ENCODE data around the gene HIPK1.
A peak's percentile ranks its signal among the peaks of the same experiment; 100 is the strongest.

The HIPK1 gene

DNA sequence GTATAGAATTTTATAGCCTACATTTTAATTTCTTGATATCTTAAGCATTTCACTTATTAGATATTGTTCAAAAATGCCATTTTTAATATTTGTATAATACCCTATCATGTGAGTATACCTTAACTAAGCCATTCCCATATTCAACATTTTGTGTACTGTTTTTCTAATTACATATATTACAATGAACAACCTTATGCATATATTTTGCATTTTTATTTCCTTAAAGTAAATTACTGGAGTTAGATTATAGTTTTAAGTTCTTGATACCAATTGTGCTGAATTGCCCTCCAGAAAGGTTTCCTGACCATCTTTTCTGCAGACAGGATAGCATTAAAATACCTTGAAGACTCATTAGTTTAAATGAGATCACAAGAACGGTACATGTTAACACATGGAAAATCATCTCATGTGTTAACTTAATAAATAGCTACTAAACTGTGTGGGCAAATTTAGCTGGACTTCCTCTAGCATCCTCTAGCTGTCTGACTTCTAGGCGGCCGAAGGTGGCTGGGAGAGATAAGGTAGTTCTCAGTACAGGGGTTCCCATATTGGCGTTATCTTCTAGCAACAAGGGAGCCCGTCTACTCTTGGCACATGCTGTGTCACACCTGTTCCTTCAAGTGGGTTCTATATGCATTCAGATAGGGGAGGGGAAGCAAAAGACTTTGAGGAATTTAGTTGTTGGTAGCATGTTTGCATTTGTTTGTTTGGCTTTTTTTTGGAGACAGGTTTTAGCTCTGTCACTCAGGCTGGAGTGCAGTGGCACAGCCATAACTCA, 15.0 kb upstream of the HIPK1 start:
- DNase-seq (ENCODE audit: low read depth in 2 of 2), result no peak

DNA sequence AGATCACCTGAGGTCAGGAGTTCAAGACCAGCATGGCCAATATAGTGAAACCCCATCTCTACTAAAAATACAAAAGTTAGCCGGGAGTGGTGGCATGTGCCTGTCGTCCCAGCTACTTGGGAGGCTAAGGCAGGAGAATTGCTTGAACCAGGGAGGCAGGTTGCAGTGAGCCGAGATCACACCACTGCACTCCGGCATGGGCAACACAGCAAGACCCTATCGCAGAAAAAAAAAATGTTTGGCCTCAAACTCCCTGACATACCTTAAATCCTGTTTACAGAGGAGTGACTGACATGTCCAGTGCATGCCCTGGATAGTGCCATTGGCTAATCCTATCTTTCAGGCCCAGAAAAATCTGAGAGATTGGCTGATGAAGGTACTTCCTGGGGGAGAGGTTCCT, 12.2 kb upstream of the HIPK1 start:
- no peak for DNase-seq (ENCODE audit: low read depth in 2 of 2)

- DNase-seq (ENCODE audit: low read depth in 2 of 2), result no peak
These were observed 11.6 kb upstream of the HIPK1 start for GRCh38 chr1:113917400-113918082.

DNA sequence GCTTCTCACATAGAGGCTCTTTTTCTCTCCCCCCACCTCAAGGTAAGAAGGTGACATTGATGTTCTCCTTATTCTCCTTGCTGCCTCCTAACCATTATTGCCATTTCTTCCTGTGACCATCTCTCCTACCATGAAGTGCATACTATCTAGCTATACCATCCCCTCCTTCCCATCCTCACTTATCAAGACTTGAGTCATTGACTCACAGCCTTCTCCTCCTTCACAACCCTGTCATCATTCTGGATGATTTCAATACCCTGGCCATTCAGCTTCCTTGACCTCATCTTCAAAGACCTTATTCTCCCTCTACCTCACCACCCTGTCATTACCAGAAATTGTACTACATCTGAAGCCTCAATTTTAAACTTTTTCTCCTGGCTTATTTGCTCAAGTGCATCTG, 10.9 kb upstream of the HIPK1 start:
- no peak for DNase-seq (ENCODE audit: low read depth in 2 of 2)

- DNase-seq (ENCODE audit: low read depth in 2 of 2), result no peak
These were observed 6.2 kb upstream of the HIPK1 start for GRCh38 chr1:113922957-113923356.

DNA sequence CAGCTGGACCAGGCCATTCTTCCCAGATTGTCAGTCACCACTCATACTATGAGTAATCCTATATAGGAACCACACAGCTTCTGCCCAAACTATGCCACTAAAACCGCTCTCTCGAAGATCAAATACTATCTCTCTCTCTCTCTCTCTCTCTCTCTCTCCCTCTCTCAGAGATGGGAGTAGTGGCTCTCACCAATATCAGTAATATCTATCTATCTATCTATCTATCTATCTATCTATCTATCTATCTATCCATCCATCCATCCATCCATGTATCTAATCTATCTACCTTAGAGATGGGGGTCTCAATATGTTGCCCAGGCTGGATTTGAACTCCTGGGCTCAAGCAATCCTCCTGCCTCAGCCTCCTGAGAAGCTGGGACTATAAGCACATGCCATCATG, 4.7 kb upstream of the HIPK1 start:
- no peak for DNase-seq (ENCODE audit: low read depth in 2 of 2)

- DNase-seq (ENCODE audit: low read depth in 2 of 2), result no peak
These were observed 765 bp upstream of the HIPK1 start for GRCh38 chr1:113928187-113928930.

DNA sequence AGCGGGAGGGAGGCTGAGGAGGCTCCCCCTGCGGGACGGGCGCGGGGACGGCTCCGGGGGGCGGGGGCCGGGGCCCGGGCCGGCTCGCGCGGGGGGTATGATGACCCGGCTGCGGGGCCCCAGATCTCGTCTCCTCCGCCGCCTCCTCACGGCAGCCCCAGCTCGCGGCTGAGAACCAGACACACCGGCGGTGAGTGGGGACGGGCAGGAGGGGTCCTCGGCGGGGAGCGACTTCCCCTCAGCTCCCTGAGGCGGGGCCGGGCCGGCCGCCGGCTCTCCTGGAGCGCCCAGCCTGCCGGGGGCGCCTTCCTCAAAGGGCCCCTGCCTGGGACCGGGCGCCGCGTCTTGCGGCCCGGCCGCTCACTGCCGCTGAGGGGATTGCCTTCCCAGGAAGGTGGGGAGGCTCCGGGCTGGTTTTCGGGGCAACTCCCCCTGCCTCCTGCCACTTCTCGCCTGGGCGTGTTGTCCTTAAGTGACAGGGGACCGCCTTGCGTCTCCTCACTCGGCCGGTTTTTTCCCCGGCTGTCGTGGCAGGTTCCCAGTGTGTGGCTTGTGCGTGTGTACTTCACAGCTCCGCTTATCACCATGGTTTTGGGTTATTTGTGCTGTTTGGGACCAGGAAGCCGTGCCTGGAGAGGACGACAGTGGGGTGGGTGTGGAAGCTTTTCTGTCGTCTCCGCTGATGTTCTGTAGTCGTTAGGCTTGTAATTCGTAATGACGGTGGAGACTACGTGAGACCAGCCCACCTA, 800 bp downstream of the HIPK1 start:
- DNase-seq (ENCODE audit: low read depth in 2 of 2), result peak; percentile 33 to 45

- DNase-seq (ENCODE audit: low read depth in 2 of 2), result peak; percentile 52 to 55
These were observed 1.5 kb downstream of the HIPK1 start for GRCh38 chr1:113930499-113931161.

- DNase-seq (ENCODE audit: low read depth in 2 of 2), result no peak
These were observed 2.3 kb downstream of the HIPK1 start for GRCh38 chr1:113931451-113931851.

- DNase-seq (ENCODE audit: low read depth in 2 of 2), result no peak
These were observed 4.9 kb downstream of the HIPK1 start for GRCh38 chr1:113934006-113934405.

- DNase-seq (ENCODE audit: low read depth in 2 of 2), result no peak
These were observed 5.5 kb downstream of the HIPK1 start for GRCh38 chr1:113934511-113935055.

DNA sequence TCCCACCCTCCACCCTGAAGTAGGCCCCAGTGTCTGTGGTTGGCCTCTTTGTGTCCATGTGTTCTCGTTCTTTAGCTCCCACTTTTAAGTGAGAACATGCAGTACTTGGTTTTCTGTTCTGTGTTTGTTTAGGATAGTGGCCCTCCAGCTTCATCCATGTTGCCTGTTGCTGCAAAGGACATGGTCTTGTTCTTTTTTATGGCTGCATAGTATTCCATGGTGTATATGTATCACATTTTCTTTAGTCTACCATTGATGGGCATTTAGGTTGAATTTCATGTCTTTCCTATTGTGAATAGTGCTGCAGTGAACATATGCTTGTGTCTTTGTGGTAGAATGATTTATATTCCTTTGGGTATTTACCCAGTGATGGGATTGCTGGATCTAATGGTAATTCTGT, 6.1 kb downstream of the HIPK1 start:
- no peak for DNase-seq (ENCODE audit: low read depth in 2 of 2)

GRCh38 chr1:113935970-113936369, 6.8 kb downstream of the HIPK1 start:
- no peak for DNase-seq (ENCODE audit: low read depth in 2 of 2)

DNA sequence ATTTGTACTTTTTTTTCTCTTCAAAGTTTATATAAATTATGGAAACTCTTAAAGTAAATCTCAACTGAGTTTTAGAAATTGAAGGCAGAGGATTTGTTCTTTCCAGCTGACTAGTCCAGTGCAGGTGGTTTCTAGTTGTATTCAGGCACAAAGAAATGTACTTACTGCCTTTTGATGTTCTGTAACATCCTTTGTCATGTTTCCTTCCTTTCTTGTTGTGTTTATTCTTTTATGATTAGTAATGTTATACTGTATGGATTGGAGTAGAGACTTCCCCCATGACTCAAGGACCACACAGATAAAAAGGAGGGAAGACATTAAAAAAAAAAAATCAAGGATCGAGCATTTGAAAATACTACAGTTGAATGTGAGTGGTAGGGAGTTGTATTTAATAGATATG, 8.0 kb downstream of the HIPK1 start:
- DNase-seq (ENCODE audit: low read depth in 2 of 2), result no peak

DNA sequence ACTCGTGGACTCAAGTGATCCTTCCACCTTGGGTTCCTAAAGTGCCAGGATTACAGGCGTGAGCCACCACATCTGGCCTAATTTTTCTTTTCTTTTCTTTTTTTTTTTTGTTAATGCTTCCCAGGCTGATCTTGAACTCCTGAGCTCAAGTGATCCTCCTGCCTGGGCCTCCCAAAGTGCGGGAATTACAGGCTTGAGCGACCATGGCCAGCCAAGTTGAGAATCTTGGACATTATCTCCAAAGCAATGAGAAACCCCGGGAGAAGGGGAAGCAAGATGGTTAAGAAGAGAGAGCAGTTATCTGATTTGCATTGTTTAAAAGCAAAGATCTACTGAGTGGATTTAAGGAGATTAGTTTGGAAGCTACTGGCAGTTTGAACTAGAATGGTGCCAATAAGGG, 9.1 kb downstream of the HIPK1 start:
- no peak for DNase-seq (ENCODE audit: low read depth in 2 of 2)

DNA sequence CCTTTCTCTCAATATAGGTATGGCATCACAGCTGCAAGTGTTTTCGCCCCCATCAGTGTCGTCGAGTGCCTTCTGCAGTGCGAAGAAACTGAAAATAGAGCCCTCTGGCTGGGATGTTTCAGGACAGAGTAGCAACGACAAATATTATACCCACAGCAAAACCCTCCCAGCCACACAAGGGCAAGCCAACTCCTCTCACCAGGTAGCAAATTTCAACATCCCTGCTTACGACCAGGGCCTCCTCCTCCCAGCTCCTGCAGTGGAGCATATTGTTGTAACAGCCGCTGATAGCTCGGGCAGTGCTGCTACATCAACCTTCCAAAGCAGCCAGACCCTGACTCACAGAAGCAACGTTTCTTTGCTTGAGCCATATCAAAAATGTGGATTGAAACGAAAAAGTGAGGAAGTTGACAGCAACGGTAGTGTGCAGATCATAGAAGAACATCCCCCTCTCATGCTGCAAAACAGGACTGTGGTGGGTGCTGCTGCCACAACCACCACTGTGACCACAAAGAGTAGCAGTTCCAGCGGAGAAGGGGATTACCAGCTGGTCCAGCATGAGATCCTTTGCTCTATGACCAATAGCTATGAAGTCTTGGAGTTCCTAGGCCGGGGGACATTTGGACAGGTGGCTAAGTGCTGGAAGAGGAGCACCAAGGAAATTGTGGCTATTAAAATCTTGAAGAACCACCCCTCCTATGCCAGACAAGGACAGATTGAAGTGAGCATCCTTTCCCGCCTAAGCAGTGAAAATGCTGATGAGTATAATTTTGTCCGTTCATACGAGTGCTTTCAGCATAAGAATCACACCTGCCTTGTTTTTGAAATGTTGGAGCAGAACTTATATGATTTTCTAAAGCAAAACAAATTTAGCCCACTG, 11.5 kb downstream of the HIPK1 start:
- DNase-seq (ENCODE audit: low read depth in 2 of 2), result peak; percentile 22 to 27

GRCh38 chr1:113941245-113941559, 12.1 kb downstream of the HIPK1 start:
- DNase-seq (ENCODE audit: low read depth in 2 of 2), result no peak

DNA sequence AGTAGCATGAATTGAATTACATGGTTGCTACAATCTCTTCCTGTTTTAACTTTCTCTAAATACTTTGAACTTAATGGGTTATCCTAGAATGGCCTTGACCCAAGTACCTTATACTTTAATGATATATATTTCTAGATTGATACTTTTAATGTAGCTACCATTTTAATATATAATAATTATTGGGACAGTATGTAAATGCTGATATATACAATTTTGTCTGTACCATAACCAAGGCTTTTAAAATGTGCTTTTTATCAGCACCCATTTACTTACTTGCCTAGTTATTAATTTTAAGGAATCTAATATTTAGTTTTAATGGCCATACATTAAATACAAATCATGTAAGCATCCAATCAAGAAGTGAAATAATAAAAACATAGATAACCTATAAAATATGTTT, 13.4 kb downstream of the HIPK1 start:
- DNase-seq (ENCODE audit: low read depth in 2 of 2), result no peak

DNA sequence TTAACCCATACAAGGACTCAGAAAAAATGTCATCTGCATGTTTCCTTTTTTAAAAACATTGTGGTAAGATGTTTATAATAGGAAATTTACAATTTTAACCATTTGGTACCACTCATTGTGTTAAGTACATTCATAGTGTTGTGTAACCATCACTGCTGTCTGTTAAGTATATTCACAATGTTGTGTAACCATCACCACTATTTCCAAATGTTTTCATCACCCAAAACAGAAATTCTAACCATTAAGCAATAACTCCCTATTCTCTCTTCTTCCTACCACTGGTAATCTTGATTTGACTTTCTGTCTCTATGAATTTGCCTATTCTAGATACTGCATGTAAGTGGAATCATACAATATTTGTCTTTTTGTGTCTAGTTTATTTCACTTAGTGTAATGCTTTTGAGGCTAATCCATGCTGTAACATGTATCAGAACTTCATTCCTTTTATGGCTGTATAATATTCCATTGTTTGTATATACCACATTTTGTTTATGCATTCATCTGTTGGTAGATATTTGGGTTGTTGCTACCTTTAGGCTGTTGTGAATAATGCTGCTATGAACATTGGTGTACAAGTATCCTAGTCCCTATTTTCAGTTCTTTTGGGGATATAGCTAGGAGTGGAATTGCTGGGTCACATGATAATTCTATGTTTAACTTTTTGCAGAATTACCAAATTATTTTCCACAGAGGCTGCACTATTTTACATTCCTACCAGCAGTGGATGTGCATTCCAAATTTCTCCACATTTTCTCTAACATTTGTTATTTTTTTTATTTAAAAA, 14.1 kb downstream of the HIPK1 start:
- DNase-seq (ENCODE audit: low read depth in 2 of 2), result no peak

Measured in stimulated activated CD4-positive, alpha-beta T cell treated with anti-CD3 and anti-CD28 coated beads, Interleukin-15, amount 100 ng/mL, for 48 hours (primary cell).